HG02642 (cell line): ENCODE data around the gene QRSL1.
A peak's percentile ranks its signal among the peaks of the same experiment; 100 is the strongest.
"Not testable (repeated sequence)": the region's sequence is repeated elsewhere in the genome, so short reads cannot be mapped to it uniquely, and the experiment has no call there.

Experiments used
- ATAC-seq: cut with Tn5 transposase; IDR thresholded peaks from one replicate; pipeline ENCODE4 v1.9.1; 2021; ENCODE audit warnings: mild to moderate bottlenecking; ENCODE audit not compliant: unreplicated experiment, poor library complexity

The QRSL1 gene

GRCh38 chr6:106671651-106672050, 42.3 kb downstream of the QRSL1 start:
- no peak for ATAC-seq

GRCh38 chr6:106674541-106675229, 45.3 kb downstream of the QRSL1 start:
- no peak for ATAC-seq

- ATAC-seq = no peak
These were observed 47.9 kb downstream of the QRSL1 start for GRCh38 chr6:106677282-106677681.

GRCh38 chr6:106684011-106684410, 54.6 kb downstream of the QRSL1 start:
- no peak for ATAC-seq

GRCh38 chr6:106685833-106686232, 56.5 kb downstream of the QRSL1 start:
- no peak for ATAC-seq

GRCh38 chr6:106688177-106688951, 59.0 kb downstream of the QRSL1 start:
- no peak for ATAC-seq

GRCh38 chr6:106692112-106692818, 62.9 kb downstream of the QRSL1 start:
- no peak for ATAC-seq

- ATAC-seq = no peak
These were observed 63.4 kb downstream of the QRSL1 start for GRCh38 chr6:106692819-106693208.

GRCh38 chr6:106693418-106693817, 64.0 kb downstream of the QRSL1 start:
- no peak for ATAC-seq

GRCh38 chr6:106694343-106694742, 65.0 kb downstream of the QRSL1 start:
- ATAC-seq = no peak

- ATAC-seq = no peak
These were observed 71.2 kb downstream of the QRSL1 start for GRCh38 chr6:106700581-106700980.

- not testable (repeated sequence) for ATAC-seq
These were observed 71.8 kb downstream of the QRSL1 start for GRCh38 chr6:106701201-106701600.

GRCh38 chr6:106702046-106702445, 72.7 kb downstream of the QRSL1 start:
- ATAC-seq = peak; percentile 46

- ATAC-seq = peak; percentile 93
These were observed 73.2 kb downstream of the QRSL1 start for GRCh38 chr6:106702451-106703110.

GRCh38 chr6:106704327-106704726, 74.9 kb downstream of the QRSL1 start:
- ATAC-seq = no peak

- ATAC-seq = no peak
These were observed 75.8 kb downstream of the QRSL1 start for GRCh38 chr6:106705156-106705555.

GRCh38 chr6:106710580-106710979, 81.2 kb downstream of the QRSL1 start:
- no peak for ATAC-seq

GRCh38 chr6:106714281-106714680, 84.9 kb downstream of the QRSL1 start:
- ATAC-seq = no peak

- no peak for ATAC-seq
These were observed 86.5 kb downstream of the QRSL1 start for GRCh38 chr6:106715922-106716321.

- no peak for ATAC-seq
These were observed 87.6 kb downstream of the QRSL1 start for GRCh38 chr6:106716966-106717365.
